Measurements from ENCODE around the gene TK2. TPM values are rescaled to one million over a fixed set of nuclear protein-coding genes. Genes with fewer than 3 reads are reported as not detected.
A peak's percentile ranks its signal among the peaks of the same experiment; 100 is the strongest.

The TK2 gene
- total and polyA plus RNA-seq, 9 of the 15 experiments (the other 6 are each of a cell fraction or from before 2014, with no cell fraction given): 1.1 to 10.2 (median 5.3) TPM

GRCh38 chr16:66539623-66540469 is 10.1 kb downstream of the TK2 start:
- Histone ChIP-seq H3K9me3 (replicated peaks; ENCODE audit: control insufficient read depth, insufficient read depth, low read depth, low read length) (no peaks in the 10 kb centered on the region), H3K9me1 (ENCODE audit: control insufficient read depth, insufficient read depth, low read length) (no peaks in the 10 kb centered on the region), H4K20me1 (replicated peaks; ENCODE audit: control insufficient read depth, insufficient read depth, low read length) (no peaks in the 10 kb centered on the region), H3K4me3 (no peak overlapping the region), H3K27ac (ENCODE audit: extremely low read depth, low read depth, low read length) (no peak overlapping the region), H3K36me3 (ENCODE audit: control insufficient read depth, insufficient read depth, low read length) (peaks cover 3% of the 10 kb centered on the region; the same call in 1 of the 3 replicates), H3K79me2 (ENCODE audit: control insufficient read depth, insufficient read depth, low read length) (no peaks in the 10 kb centered on the region), H3K9ac (ENCODE audit: insufficient read depth in 1 of 2, low read depth in 2 of 2, low read length in 2 of 2) (no peak overlapping the region), H2AFZ (ENCODE audit: low read depth, low read length) (no peak overlapping the region), H3K27me3 (ENCODE audit: control insufficient read depth in 2 of 2, insufficient read depth in 2 of 2, low read length in 2 of 2) (no peaks in the 10 kb centered on the region), H3K4me2 (ENCODE audit: insufficient read depth, low read length) (no peak overlapping the region), H3K4me1 (replicated peaks in 1 of 2; ENCODE audit: control insufficient read depth in 2 of 2, insufficient read depth in 2 of 2, low read length in 2 of 2) (0 out of 5 replicates have a peak, but pooled peaks cover 0 to 1% of the 10 kb centered on the region in 2 experiments)
- DNase-seq (ENCODE audit: extremely low read depth in 1 of 4, low spot score in 3 of 4) (no peak), ATAC-seq (no peak), FAIRE-seq (no peak)
- 76% methylated on average over 2 of the region's 3 CpGs for WGBS (ENCODE audit: insufficient coverage, low coverage, missing lambda C conversion rate)
- in situ Hi-C loops (cut with MboI): no loop called here
- TF ChIP-seq SREBF1 (IDR thresholded peaks at IDR 0.05; ENCODE audit: borderline replicate concordance, low read depth, low read length) (no peak), DMBX1 (CRISPR knock-in tag; IDR thresholded peaks at IDR 0.05; ENCODE audit: borderline replicate concordance) (no peak), IFI16 (CRISPR knock-in tag; IDR thresholded peaks at IDR 0.05) (no peak), EGR1 (conservative IDR thresholded peaks at IDR 0.05) (no peak), ZNF316 (IDR thresholded peaks at IDR 0.05) (0 out of 2 replicates have a peak, but pooled peaks have one; percentile 39), C11orf30 (IDR thresholded peaks at IDR 0.05; ENCODE audit: low read depth) (peak; percentile 35; the same call in 1 of the 2 replicates), ZKSCAN3 (CRISPR knock-in tag; IDR thresholded peaks at IDR 0.05) (no peak), E2F3 (CRISPR knock-in tag; IDR thresholded peaks at IDR 0.05) (no peak), ZNF561 (CRISPR knock-in tag; conservative IDR thresholded peaks at IDR 0.05) (no peak), SETDB1 (IDR thresholded peaks at IDR 0.05; ENCODE audit: low read length) (no peak), PBX2 (CRISPR knock-in tag; IDR thresholded peaks at IDR 0.05; ENCODE audit: low read depth) (no peak), PBX2 (tag; conservative IDR thresholded peaks at IDR 0.05; ENCODE audit: low read depth) (no peak), RUNX1 (IDR thresholded peaks at IDR 0.05; ENCODE audit: low read depth) (no peak), PHF21A (IDR thresholded peaks at IDR 0.05; ENCODE audit: borderline replicate concordance, low read depth) (no peak)
- ChIA-PET POLR2A (no interaction called here), CTCF (ENCODE audit: low intra/inter-chr PET ratio) (no interaction called here)
- intact Hi-C loops (cut with micrococcal nuclease): no loop called here
- no TSS peak for BruUV-seq (replicated peaks)
